ENCODE measurements around the gene ETNK2. TPM values are rescaled to one million over a fixed set of nuclear protein-coding genes. Genes with fewer than 3 reads are reported as not detected.

The ETNK2 gene
- total RNA-seq, 2 experiments from 2014 or later: 1.9 TPM; not detected in 1

DNA sequence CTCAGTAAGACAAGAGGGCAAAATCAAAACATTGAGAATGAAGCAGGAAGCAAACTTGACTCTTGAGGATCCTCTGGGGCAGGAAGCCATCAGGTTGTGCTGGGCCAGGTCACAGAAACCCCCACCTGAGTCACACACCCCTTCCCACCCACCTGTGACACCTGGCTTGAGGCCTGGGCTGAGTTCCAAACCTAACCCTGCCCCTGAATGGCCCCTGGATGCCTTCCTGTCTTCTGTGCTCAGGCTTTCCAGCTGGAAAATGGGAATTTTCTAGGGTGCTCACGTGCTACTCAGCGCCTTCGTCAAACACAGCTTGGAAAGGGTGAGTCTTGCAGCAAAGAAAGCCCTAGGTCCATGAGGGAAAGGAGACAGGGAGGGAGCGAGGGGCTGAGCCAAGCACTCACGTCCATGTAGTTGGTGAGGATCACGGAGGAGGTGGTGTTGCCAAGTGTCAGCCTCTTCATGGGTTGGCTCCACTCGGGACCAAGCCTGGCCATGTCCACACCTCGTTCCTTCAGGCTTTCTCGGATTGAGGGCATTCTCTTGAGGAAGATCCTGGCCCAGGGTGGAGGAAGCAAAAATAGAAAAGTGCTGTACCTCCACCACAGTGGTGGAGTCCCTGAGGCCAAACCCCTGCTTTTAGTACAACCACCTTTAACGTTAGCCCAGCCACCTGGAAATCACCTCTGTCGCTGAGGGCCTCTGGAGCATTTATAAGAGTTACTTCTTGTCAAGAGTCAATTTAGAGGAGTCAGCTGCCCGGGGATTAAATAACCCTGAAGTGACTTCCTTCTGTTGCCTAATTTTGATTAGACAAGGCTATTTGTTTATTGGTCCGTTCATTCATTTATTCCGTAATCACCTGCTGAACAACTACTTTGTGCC lies 10.0 kb upstream of the ETNK2 start:
- CTCF ChIA-PET (ENCODE audit: unreplicated experiment): interaction anchor here (0.6 kb wide), 1 partner anchor 95 kb away, joined by 3 read pairs; no protein-coding TSS in a partner anchor
- H3K9me2 ChIP-seq (ENCODE audit: insufficient read depth, low read length): no peaks in the 10 kb centered on the region
- DNase-seq (ENCODE audit: low spot score): no peak
- H3K9me3 ChIP-seq (ENCODE audit: low read length): no peaks in the 10 kb centered on the region
- no peaks in the 10 kb centered on the region for H3K4me1 ChIP-seq (ENCODE audit: insufficient read depth, low read length, poor library complexity, severe bottlenecking)
- H4K20me1 ChIP-seq (ENCODE audit: insufficient read depth, low read length): no peaks in the 10 kb centered on the region
- H3K4me2 ChIP-seq (ENCODE audit: low read length): no peak overlapping the region
- no peaks in the 10 kb centered on the region for H3K79me2 ChIP-seq (ENCODE audit: insufficient read depth, low read depth, low read length)
- H2AFZ ChIP-seq (ENCODE audit: low read length): no peak overlapping the region
- intact Hi-C loops (cut with micrococcal nuclease; ENCODE audit: unreplicated experiment): loop anchor here (1.0 to 5.0 kb wide), 4 partner anchors 45 to 340 kb away; partner anchors contain the start of gene SNRPE
- POLR2A ChIA-PET: no interaction called here
- no peaks in the 10 kb centered on the region for H3K36me3 ChIP-seq (ENCODE audit: insufficient read depth, low read length)
- TF ChIP-seq EZH2phosphoT487 (IDR thresholded peaks at IDR 0.05; ENCODE audit: borderline replicate concordance, low read depth, low read length): no peak
- no peak for TF ChIP-seq CTCF (conservative IDR thresholded peaks at IDR 0.05; ENCODE audit: low read length)
- BruUV-seq (replicated peaks): no TSS peak
- H3K4me3 ChIP-seq (ENCODE audit: low read depth, low read length, poor library complexity, severe bottlenecking): no peak overlapping the region
- H3K27ac ChIP-seq (ENCODE audit: low read depth, low read length, poor library complexity, severe bottlenecking): no peak overlapping the region

DNA sequence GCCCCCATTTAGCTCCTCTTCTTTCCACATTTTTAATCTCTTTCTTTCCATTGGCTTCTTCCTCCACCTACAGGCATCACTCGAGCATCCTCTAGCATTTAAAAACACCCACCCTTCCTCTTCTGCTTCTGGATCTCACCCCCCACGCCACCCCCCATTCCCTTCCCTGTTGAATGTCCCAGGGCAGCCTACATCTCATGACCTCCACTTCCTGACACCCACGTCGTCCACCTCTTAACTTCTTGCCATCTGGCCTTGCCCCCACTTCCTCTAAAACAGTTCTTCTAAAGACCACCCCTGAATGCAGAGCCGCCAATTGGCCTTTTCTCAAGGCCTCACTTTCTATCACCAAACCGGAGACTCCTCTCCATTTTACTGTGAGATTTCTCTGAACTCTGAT lies 6.1 kb upstream of the ETNK2 start:
- intact Hi-C loops (cut with micrococcal nuclease; ENCODE audit: unreplicated experiment): no loop called here
- no peaks in the 10 kb centered on the region for H3K36me3 ChIP-seq (ENCODE audit: insufficient read depth, low read length)
- no peak for DNase-seq (ENCODE audit: low spot score)
- no peaks in the 10 kb centered on the region for H3K79me2 ChIP-seq (ENCODE audit: insufficient read depth, low read depth, low read length)
- no peaks in the 10 kb centered on the region for H3K4me1 ChIP-seq (ENCODE audit: insufficient read depth, low read length, poor library complexity, severe bottlenecking)
- no peak overlapping the region for H3K4me3 ChIP-seq (ENCODE audit: low read depth, low read length, poor library complexity, severe bottlenecking)
- H3K27ac ChIP-seq (ENCODE audit: low read depth, low read length, poor library complexity, severe bottlenecking): no peak overlapping the region
- H3K9me2 ChIP-seq (ENCODE audit: insufficient read depth, low read length): no peaks in the 10 kb centered on the region
- ChIA-PET POLR2A (interaction anchor here (0.6 to 0.7 kb wide), 2 partner anchors 71 to 180 kb away, joined by 3 to 4 read pairs; no protein-coding TSS in a partner anchor), CTCF (ENCODE audit: unreplicated experiment) (no interaction called here)
- no peak overlapping the region for H3K4me2 ChIP-seq (ENCODE audit: low read length)
- no peaks in the 10 kb centered on the region for H3K9me3 ChIP-seq (ENCODE audit: low read length)
- no peak for TF ChIP-seq CTCF (conservative IDR thresholded peaks at IDR 0.05; ENCODE audit: low read length)
- TF ChIP-seq EZH2phosphoT487 (IDR thresholded peaks at IDR 0.05; ENCODE audit: borderline replicate concordance, low read depth, low read length): no peak
- no peak overlapping the region for H2AFZ ChIP-seq (ENCODE audit: low read length)
- BruUV-seq (replicated peaks): no TSS peak
- H4K20me1 ChIP-seq (ENCODE audit: insufficient read depth, low read length): no peaks in the 10 kb centered on the region

- no peak for TF ChIP-seq EZH2phosphoT487 (IDR thresholded peaks at IDR 0.05; ENCODE audit: borderline replicate concordance, low read depth, low read length)
- no peak for TF ChIP-seq CTCF (conservative IDR thresholded peaks at IDR 0.05; ENCODE audit: low read length)
- Histone ChIP-seq H3K9me3 (ENCODE audit: low read length) (no peaks in the 10 kb centered on the region), H3K36me3 (ENCODE audit: insufficient read depth, low read length) (no peaks in the 10 kb centered on the region), H3K79me2 (ENCODE audit: insufficient read depth, low read depth, low read length) (no peaks in the 10 kb centered on the region), H4K20me1 (ENCODE audit: insufficient read depth, low read length) (no peaks in the 10 kb centered on the region), H3K27ac (ENCODE audit: low read depth, low read length, poor library complexity, severe bottlenecking) (no peak overlapping the region), H3K9me2 (ENCODE audit: insufficient read depth, low read length) (no peaks in the 10 kb centered on the region), H3K4me3 (ENCODE audit: low read depth, low read length, poor library complexity, severe bottlenecking) (no peak overlapping the region), H2AFZ (ENCODE audit: low read length) (no peak overlapping the region), H3K4me1 (ENCODE audit: insufficient read depth, low read length, poor library complexity, severe bottlenecking) (no peaks in the 10 kb centered on the region), H3K4me2 (ENCODE audit: low read length) (no peak overlapping the region)
- intact Hi-C loops (cut with micrococcal nuclease; ENCODE audit: unreplicated experiment): no loop called here
- DNase-seq (ENCODE audit: low spot score): no peak
- ChIA-PET CTCF (ENCODE audit: unreplicated experiment) (no interaction called here), POLR2A (no interaction called here)
- no TSS peak for BruUV-seq (replicated peaks)
Observed at GRCh38 chr1:204155881-204156280, 4.0 kb upstream of the ETNK2 start.

Measured in OCI-LY7 (cell line).